Measurements from ENCODE around the gene OTULIN. TPM values are rescaled to one million over a fixed set of nuclear protein-coding genes. Genes with fewer than 3 reads are reported as not detected.

OTULIN gene
- total and polyA plus RNA-seq, 2 of the 8 experiments (the other 6 are each of a cell fraction or from before 2014, with no cell fraction given) = 5.2 to 34.8 TPM

- Histone ChIP-seq H3K14ac (ENCODE audit: insufficient read length) (no peak overlapping the region), H3K27ac (ENCODE audit: low read depth, low read length) (no peak overlapping the region), H4K5ac (ENCODE audit: insufficient read length, low read depth, low read length) (no peak overlapping the region), H4K91ac (replicated peaks; ENCODE audit: insufficient read length, low read length) (no peak overlapping the region), H3K4me3 (ENCODE audit: extremely low read depth in 1 of 4, insufficient read depth in 2 of 4, low read depth in 3 of 4, low read length in 4 of 4) (no peak overlapping the region), H2BK15ac (ENCODE audit: low read length) (no peak overlapping the region), H4K20me1 (replicated peaks in 1 of 2; ENCODE audit: control insufficient read depth in 1 of 2, insufficient read depth in 2 of 2, low read length in 2 of 2) (peaks cover 0 to 2% of the 10 kb centered on the region in 2 experiments), H3K4me2 (ENCODE audit: insufficient read depth in 1 of 2, low read depth in 2 of 2, low read length in 2 of 2) (no peak overlapping the region), H2BK12ac (ENCODE audit: low read depth, low read length) (no peak overlapping the region), H3K79me2 (ENCODE audit: control insufficient read depth in 1 of 2, insufficient read depth in 2 of 2, low read length in 2 of 2) (no peaks in the 10 kb centered on the region), H3K9ac (replicated peaks in 1 of 4; ENCODE audit: extremely low read depth in 1 of 4, low read depth in 3 of 4, low read length in 3 of 4) (no peak overlapping the region), H3K27me3 (replicated peaks in 1 of 4; ENCODE audit: control insufficient read depth in 3 of 4, extremely low read depth in 1 of 4, insufficient read depth in 3 of 4, low read length in 3 of 4) (peaks cover 0 to 3% (median 0%) of the 10 kb centered on the region in 4 experiments; a peak in 1 of 7 replicates), H3K23ac (ENCODE audit: insufficient read length) (no peak overlapping the region), H3K79me1 (ENCODE audit: low read depth, low read length) (no peaks in the 10 kb centered on the region), H2BK5ac (ENCODE audit: low read depth, low read length) (no peak overlapping the region), H2BK20ac (ENCODE audit: low read length) (no peak overlapping the region), H3K4ac (replicated peaks; ENCODE audit: insufficient read length, low read depth, low read length) (no peak overlapping the region), H3K56ac (replicated peaks; ENCODE audit: insufficient read length, low read depth, low read length) (no peak overlapping the region), H3K9me3 (ENCODE audit: insufficient read depth in 2 of 2, low read depth in 1 of 2, low read length in 1 of 2) (no peaks in the 10 kb centered on the region), H2AFZ (ENCODE audit: low read length) (no peak overlapping the region), H3K23me2 (ENCODE audit: low read depth, low read length) (no peaks in the 10 kb centered on the region), H3K4me1 (replicated peaks in 1 of 4; ENCODE audit: control insufficient read depth in 3 of 4, insufficient read depth in 4 of 4, low read length in 3 of 4) (peaks cover 0 to 6% (median 0%) of the 10 kb centered on the region in 4 experiments; a peak in 1 of 7 replicates), H2AK5ac (ENCODE audit: low read depth, low read length) (no peak overlapping the region), H4K8ac (ENCODE audit: extremely low read depth, insufficient read depth, low read length) (no peak overlapping the region), H3K18ac (ENCODE audit: extremely low read depth, low read length) (no peak overlapping the region), H2BK120ac (replicated peaks; ENCODE audit: low read depth, low read length) (no peak overlapping the region), H3K36me3 (ENCODE audit: control insufficient read depth in 2 of 4, insufficient read depth in 4 of 4, low read length in 3 of 4) (peaks cover 0 to 6% (median 3%) of the 10 kb centered on the region in 4 experiments; a peak in 4 of 8 replicates)
- ChIA-PET POLR2A (ENCODE audit: partially characterized antibody) (no interaction called here), CTCF (ENCODE audit: partially characterized antibody) (interaction anchor here (1.1 kb wide), 1 partner anchor 9 kb away, joined by 3 read pairs; no protein-coding TSS in a partner anchor)
- WGBS, 2 experiments (ENCODE audit: extremely low coverage in 1 of 2, insufficient coverage in 1 of 2, insufficient read length in 1 of 2, insufficient replicate concordance in 2 of 2, low coverage in 1 of 2, low lambda C conversion rate in 2 of 2, missing lambda C conversion rate in 1 of 2) = 92% methylated on average over 8 of the region's 8 CpGs; no CpG with 5 or more reads in 1 of the 2 experiments
- TF ChIP-seq GABPA (IDR thresholded peaks at IDR 0.05; ENCODE audit: borderline replicate concordance, insufficient read depth, low read length) (no peak), SIN3A (conservative IDR thresholded peaks at IDR 0.05 in 1 of 2, IDR thresholded peaks at IDR 0.05 in 1 of 2; ENCODE audit: low read depth in 1 of 2, low read length in 2 of 2) (no peak), CTBP2 (IDR thresholded peaks at IDR 0.05; ENCODE audit: borderline replicate concordance, insufficient read depth, insufficient read length, low read length) (no peak), HDAC2 (IDR thresholded peaks at IDR 0.05; ENCODE audit: borderline replicate concordance in 1 of 2, low read depth in 2 of 2, low read length in 2 of 2) (no peak), TBP (IDR thresholded peaks at IDR 0.05; ENCODE audit: low read depth, low read length) (no peak), SRF (IDR thresholded peaks at IDR 0.05; ENCODE audit: low read depth, low read length) (no peak), EZH2 (IDR thresholded peaks at IDR 0.05; ENCODE audit: low read depth, low read length, severe bottlenecking) (no peak), SIRT6 (IDR thresholded peaks at IDR 0.05; ENCODE audit: low read length) (no peak)
- no peak for DNase-seq (ENCODE audit: low read depth in 1 of 2, low spot score in 2 of 2)
- no peak for FAIRE-seq
These were observed 35.4 kb downstream of the OTULIN start for GRCh38 chr5:14699807-14700400.
